Measurements from ENCODE around the gene MOGAT3.
"Not testable (repeated sequence)": the region's sequence is repeated elsewhere in the genome, so short reads cannot be mapped to it uniquely, and the experiment has no call there.

The MOGAT3 gene

GRCh38 chr7:101203740-101204738 is 3.2 kb upstream of the MOGAT3 start:
- not testable (repeated sequence) for H3K4me3 ChIP-seq (ENCODE audit: low read depth, low read length); H3K27ac ChIP-seq (ENCODE audit: low read depth, low read length); H3K4me1 ChIP-seq (ENCODE audit: control insufficient read depth, insufficient read depth, low read length, unreplicated experiment); H2AFZ ChIP-seq (ENCODE audit: low read length, unreplicated experiment); H3K36me3 ChIP-seq (ENCODE audit: insufficient read depth, low read length); H3K79me2 ChIP-seq (ENCODE audit: control insufficient read depth, insufficient read depth, low read length, unreplicated experiment)
- peaks cover 28% of the 10 kb centered on the region for H3K27me3 ChIP-seq (ENCODE audit: insufficient read depth, low read length)

GRCh38 chr7:101202603-101202918 is 1.7 kb upstream of the MOGAT3 start:
- Histone ChIP-seq H3K36me3 (ENCODE audit: insufficient read depth, low read length) (no peaks in the 10 kb centered on the region), H2AFZ (ENCODE audit: low read length, unreplicated experiment) (no peak overlapping the region), H3K27ac (ENCODE audit: low read depth, low read length) (no peak overlapping the region), H3K27me3 (ENCODE audit: insufficient read depth, low read length) (peaks cover 28% of the 10 kb centered on the region), H3K4me1 (ENCODE audit: control insufficient read depth, insufficient read depth, low read length, unreplicated experiment) (peaks cover 6% of the 10 kb centered on the region), H3K4me3 (ENCODE audit: low read depth, low read length) (no peak overlapping the region), H3K79me2 (ENCODE audit: control insufficient read depth, insufficient read depth, low read length, unreplicated experiment) (no peaks in the 10 kb centered on the region)

- H3K27ac ChIP-seq (ENCODE audit: low read depth, low read length): no peak overlapping the region
- H3K79me2 ChIP-seq (ENCODE audit: control insufficient read depth, insufficient read depth, low read length, unreplicated experiment): no peaks in the 10 kb centered on the region
- peaks cover 28% of the 10 kb centered on the region for H3K27me3 ChIP-seq (ENCODE audit: insufficient read depth, low read length)
- no peak overlapping the region for H2AFZ ChIP-seq (ENCODE audit: low read length, unreplicated experiment)
- peaks cover 6% of the 10 kb centered on the region for H3K4me1 ChIP-seq (ENCODE audit: control insufficient read depth, insufficient read depth, low read length, unreplicated experiment)
- H3K4me3 ChIP-seq (ENCODE audit: low read depth, low read length): peak overlapping the region; percentile 70; the same call in 1 of the 2 replicates
- no peaks in the 10 kb centered on the region for H3K36me3 ChIP-seq (ENCODE audit: insufficient read depth, low read length)
Observed at GRCh38 chr7:101201695-101202602, 1.1 kb upstream of the MOGAT3 start.

GRCh38 chr7:101200504-101200861 is 353 bp downstream of the MOGAT3 start:
- H3K4me3 ChIP-seq (ENCODE audit: low read depth, low read length): no peak overlapping the region

GRCh38 chr7:101199522-101199921 is 1.3 kb downstream of the MOGAT3 start:
- H3K4me1 ChIP-seq (ENCODE audit: control insufficient read depth, insufficient read depth, low read length, unreplicated experiment); H3K36me3 ChIP-seq (ENCODE audit: insufficient read depth, low read length); H2AFZ ChIP-seq (ENCODE audit: low read length, unreplicated experiment); H3K27ac ChIP-seq (ENCODE audit: low read depth, low read length); H3K79me2 ChIP-seq (ENCODE audit: control insufficient read depth, insufficient read depth, low read length, unreplicated experiment); H3K4me3 ChIP-seq (ENCODE audit: low read depth, low read length): not testable (repeated sequence)
- peaks cover 28% of the 10 kb centered on the region for H3K27me3 ChIP-seq (ENCODE audit: insufficient read depth, low read length)

More at GRCh38 chr7:101200504-101200861, 353 bp downstream of the MOGAT3 start:
- H2AFZ ChIP-seq (ENCODE audit: low read length, unreplicated experiment): no peak overlapping the region
- H3K4me1 ChIP-seq (ENCODE audit: control insufficient read depth, insufficient read depth, low read length, unreplicated experiment): peaks cover 6% of the 10 kb centered on the region
- peaks cover 28% of the 10 kb centered on the region for H3K27me3 ChIP-seq (ENCODE audit: insufficient read depth, low read length)
- no peak overlapping the region for H3K27ac ChIP-seq (ENCODE audit: low read depth, low read length)
- H3K79me2 ChIP-seq (ENCODE audit: control insufficient read depth, insufficient read depth, low read length, unreplicated experiment): no peaks in the 10 kb centered on the region
- no peaks in the 10 kb centered on the region for H3K36me3 ChIP-seq (ENCODE audit: insufficient read depth, low read length)

GRCh38 chr7:101198476-101198875 is 2.4 kb downstream of the MOGAT3 start:
- no peaks in the 10 kb centered on the region for H3K79me2 ChIP-seq (ENCODE audit: control insufficient read depth, insufficient read depth, low read length, unreplicated experiment)
- H3K4me3 ChIP-seq (ENCODE audit: low read depth, low read length): no peak overlapping the region
- H3K36me3 ChIP-seq (ENCODE audit: insufficient read depth, low read length): no peaks in the 10 kb centered on the region
- H3K4me1 ChIP-seq (ENCODE audit: control insufficient read depth, insufficient read depth, low read length, unreplicated experiment): peaks cover 6% of the 10 kb centered on the region
- H2AFZ ChIP-seq (ENCODE audit: low read length, unreplicated experiment): no peak overlapping the region
- H3K27ac ChIP-seq (ENCODE audit: low read depth, low read length): no peak overlapping the region
- peaks cover 28% of the 10 kb centered on the region for H3K27me3 ChIP-seq (ENCODE audit: insufficient read depth, low read length)

- H2AFZ ChIP-seq (ENCODE audit: low read length, unreplicated experiment): no peak overlapping the region
- H3K36me3 ChIP-seq (ENCODE audit: insufficient read depth, low read length): no peaks in the 10 kb centered on the region
- H3K27me3 ChIP-seq (ENCODE audit: insufficient read depth, low read length): peaks cover 28% of the 10 kb centered on the region
- H3K4me3 ChIP-seq (ENCODE audit: low read depth, low read length): no peak overlapping the region
- H3K79me2 ChIP-seq (ENCODE audit: control insufficient read depth, insufficient read depth, low read length, unreplicated experiment): no peaks in the 10 kb centered on the region
- no peak overlapping the region for H3K27ac ChIP-seq (ENCODE audit: low read depth, low read length)
- H3K4me1 ChIP-seq (ENCODE audit: control insufficient read depth, insufficient read depth, low read length, unreplicated experiment): peaks cover 6% of the 10 kb centered on the region
Observed at GRCh38 chr7:101197991-101198390, 2.8 kb downstream of the MOGAT3 start.

- Histone ChIP-seq H3K27me3 (ENCODE audit: insufficient read depth, low read length) (peaks cover 10% of the 10 kb centered on the region), H3K4me1 (ENCODE audit: control insufficient read depth, insufficient read depth, low read length, unreplicated experiment) (no peaks in the 10 kb centered on the region), H3K79me2 (ENCODE audit: control insufficient read depth, insufficient read depth, low read length, unreplicated experiment) (no peaks in the 10 kb centered on the region), H3K27ac (ENCODE audit: low read depth, low read length) (no peak overlapping the region), H3K4me3 (ENCODE audit: low read depth, low read length) (no peak overlapping the region), H2AFZ (ENCODE audit: low read length, unreplicated experiment) (no peak overlapping the region), H3K36me3 (ENCODE audit: insufficient read depth, low read length) (no peaks in the 10 kb centered on the region)
Observed at GRCh38 chr7:101195884-101196283, 5.0 kb downstream of the MOGAT3 start.

- H3K4me1 ChIP-seq (ENCODE audit: control insufficient read depth, insufficient read depth, low read length, unreplicated experiment): peaks cover 6% of the 10 kb centered on the region
- no peak overlapping the region for H3K4me3 ChIP-seq (ENCODE audit: low read depth, low read length)
- H3K36me3 ChIP-seq (ENCODE audit: insufficient read depth, low read length): no peaks in the 10 kb centered on the region
- H3K27me3 ChIP-seq (ENCODE audit: insufficient read depth, low read length): no peaks in the 10 kb centered on the region
- no peak overlapping the region for H2AFZ ChIP-seq (ENCODE audit: low read length, unreplicated experiment)
- no peak overlapping the region for H3K27ac ChIP-seq (ENCODE audit: low read depth, low read length)
- no peaks in the 10 kb centered on the region for H3K79me2 ChIP-seq (ENCODE audit: control insufficient read depth, insufficient read depth, low read length, unreplicated experiment)
Observed at GRCh38 chr7:101189109-101189508, 11.7 kb downstream of the MOGAT3 start.

- Histone ChIP-seq H2AFZ (ENCODE audit: low read length, unreplicated experiment) (no peak overlapping the region), H3K79me2 (ENCODE audit: control insufficient read depth, insufficient read depth, low read length, unreplicated experiment) (no peaks in the 10 kb centered on the region)
Observed at GRCh38 chr7:101186844-101187428, 13.9 kb downstream of the MOGAT3 start.

More at GRCh38 chr7:101186844-101187428, 13.9 kb downstream of the MOGAT3 start:
- Histone ChIP-seq H3K4me3 (ENCODE audit: low read depth, low read length) (no peak overlapping the region), H3K36me3 (ENCODE audit: insufficient read depth, low read length) (no peaks in the 10 kb centered on the region), H3K4me1 (ENCODE audit: control insufficient read depth, insufficient read depth, low read length, unreplicated experiment) (peaks cover 6% of the 10 kb centered on the region), H3K27me3 (ENCODE audit: insufficient read depth, low read length) (peaks cover 3% of the 10 kb centered on the region; the same call in 1 of the 2 replicates), H3K27ac (ENCODE audit: low read depth, low read length) (no peak overlapping the region)
